VCaP (cell line): Measurements from ENCODE around the gene MYO10.

Experiments
- H3K27ac ChIP-seq: fragments of 450-650 bp; 2 replicates; pipeline ENCODE4 v1.5.1; 2017
- CTCF ChIP-seq: fragments of 450-650 bp; conservative IDR thresholded peaks from 2 replicates; pipeline ENCODE4 v1.5.1; 2017; ENCODE audit warnings: mild to moderate bottlenecking, moderate library complexity

Gene MYO10

DNA sequence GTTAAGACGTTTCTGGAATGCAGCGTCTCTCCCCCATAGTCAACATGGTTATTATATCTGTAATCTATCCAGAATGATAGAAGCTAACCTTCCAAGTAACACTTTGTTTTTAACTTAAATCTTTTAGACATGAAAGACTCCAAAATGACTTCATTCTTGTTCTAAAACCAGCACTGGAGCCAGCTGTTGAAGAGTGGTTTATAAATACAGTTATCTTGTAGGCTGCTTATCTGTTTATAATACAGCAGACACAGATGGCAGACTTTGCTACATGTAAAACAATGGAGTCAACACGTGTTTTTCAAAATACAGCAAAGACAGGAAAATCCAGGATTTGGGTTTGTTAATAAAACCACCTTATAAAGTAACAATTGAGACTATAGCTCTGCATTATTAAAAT, 270.5 kb downstream of the MYO10 start:
- TF ChIP-seq CTCF = no peak
- peak overlapping the region; percentile 82 for H3K27ac ChIP-seq

DNA sequence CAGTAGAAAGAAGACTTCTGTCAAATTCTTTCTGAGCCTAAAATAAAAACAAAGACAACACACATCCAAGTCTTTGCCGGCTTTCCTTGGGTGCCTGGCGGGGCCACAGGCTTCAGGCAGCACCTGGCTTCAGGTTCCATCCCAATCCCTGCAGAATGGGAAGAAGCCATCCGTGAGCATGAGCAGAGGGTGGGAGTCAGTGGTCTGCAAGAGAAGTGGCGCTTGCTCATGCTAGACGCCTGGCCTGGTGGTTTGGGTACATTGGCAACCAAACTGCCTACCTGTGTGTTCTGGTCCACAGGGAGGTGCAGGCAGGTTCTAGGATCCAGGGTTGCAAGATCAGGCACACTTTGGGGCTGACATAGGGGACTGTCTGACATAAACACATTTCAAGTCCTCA, 271.7 kb downstream of the MYO10 start:
- TF ChIP-seq CTCF = no peak
- no peak overlapping the region for H3K27ac ChIP-seq

DNA sequence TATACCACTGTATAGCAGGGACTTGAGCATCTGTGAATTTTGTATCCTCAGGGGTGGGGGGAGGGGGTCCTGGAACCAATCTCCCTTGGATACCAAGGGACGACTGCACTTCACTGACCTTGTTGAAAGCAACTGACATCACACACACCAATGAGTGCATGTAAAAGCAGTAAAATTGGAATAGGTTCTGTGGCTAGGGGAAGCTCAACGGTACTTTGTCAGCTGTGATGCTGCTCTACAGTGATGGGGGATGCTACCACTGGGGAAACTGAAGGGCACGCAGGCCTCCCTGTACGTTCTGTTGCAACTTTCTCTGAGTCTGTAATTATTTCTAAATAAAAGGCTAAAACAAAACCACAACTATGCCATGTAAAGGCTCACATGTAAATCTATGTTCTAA, 272.2 kb downstream of the MYO10 start:
- no peak overlapping the region for H3K27ac ChIP-seq
- TF ChIP-seq CTCF = no peak

- H3K27ac ChIP-seq = no peak overlapping the region
- no peak for TF ChIP-seq CTCF
These were observed 274.4 kb downstream of the MYO10 start for GRCh38 chr5:16661713-16662112.

GRCh38 chr5:16660982-16661381, 275.1 kb downstream of the MYO10 start:
- no peak for TF ChIP-seq CTCF
- H3K27ac ChIP-seq = no peak overlapping the region

DNA sequence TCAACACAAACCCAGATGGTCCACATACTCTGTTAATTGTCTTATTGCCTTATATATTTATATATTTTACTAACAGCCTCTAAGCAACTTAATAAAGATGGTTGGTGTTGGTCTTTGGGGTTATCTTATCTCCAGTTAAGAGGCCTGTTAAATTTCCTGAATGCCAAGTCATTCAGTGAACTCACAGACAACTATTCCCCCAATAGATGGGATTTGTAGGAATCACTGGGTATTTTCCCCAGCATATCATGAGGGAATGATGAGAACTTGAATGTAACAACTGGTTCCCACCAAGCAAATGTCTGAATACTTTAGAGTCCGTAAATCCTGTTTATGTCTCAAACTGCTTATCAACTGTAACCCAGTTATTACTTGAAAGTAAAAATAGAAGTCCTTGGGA, 276.6 kb downstream of the MYO10 start:
- no peak overlapping the region for H3K27ac ChIP-seq
- TF ChIP-seq CTCF = no peak

- TF ChIP-seq CTCF = no peak
- H3K27ac ChIP-seq = no peak overlapping the region
These were observed 279.4 kb downstream of the MYO10 start for GRCh38 chr5:16656561-16657191.
